Activated T-cell treated with anti-CD3 and anti-CD28 coated beads, Interleukin-2, amount 50 U/mL, for 24 hours (primary cell): Measurements from ENCODE around the gene TMC4.
"Not testable (repeated sequence)": the region's sequence is repeated elsewhere in the genome, so short reads cannot be mapped to it uniquely, and the experiment has no call there.

Source experiments
- DNase-seq: peaks from one replicate; pipeline ENCODE4 v3.0.0-alpha.2; 2020
- H3K27ac Mint-ChIP-seq: 2 replicates; pipeline ENCODE4 v1.8.0; 2020; ENCODE audit warnings: mild to moderate bottlenecking, mixed read lengths
- H3K27me3 Mint-ChIP-seq: 2 replicates; pipeline ENCODE4 v1.8.0; 2020; ENCODE audit warnings: mixed read lengths
- H3K36me3 Mint-ChIP-seq: 2 replicates; pipeline ENCODE4 v1.8.0; 2020; ENCODE audit warnings: low read depth, mixed read lengths
- H3K4me1 Mint-ChIP-seq: 2 replicates; pipeline ENCODE4 v1.8.0; 2020; ENCODE audit warnings: low read depth, mixed read lengths
- H3K4me3 Mint-ChIP-seq: 2 replicates; pipeline ENCODE4 v1.8.0; 2020; ENCODE audit warnings: mild to moderate bottlenecking, moderate library complexity, mixed read lengths
- H3K9me3 Mint-ChIP-seq: 2 replicates; pipeline ENCODE4 v1.8.0; 2020; ENCODE audit warnings: mixed read lengths

Gene TMC4, protein sequence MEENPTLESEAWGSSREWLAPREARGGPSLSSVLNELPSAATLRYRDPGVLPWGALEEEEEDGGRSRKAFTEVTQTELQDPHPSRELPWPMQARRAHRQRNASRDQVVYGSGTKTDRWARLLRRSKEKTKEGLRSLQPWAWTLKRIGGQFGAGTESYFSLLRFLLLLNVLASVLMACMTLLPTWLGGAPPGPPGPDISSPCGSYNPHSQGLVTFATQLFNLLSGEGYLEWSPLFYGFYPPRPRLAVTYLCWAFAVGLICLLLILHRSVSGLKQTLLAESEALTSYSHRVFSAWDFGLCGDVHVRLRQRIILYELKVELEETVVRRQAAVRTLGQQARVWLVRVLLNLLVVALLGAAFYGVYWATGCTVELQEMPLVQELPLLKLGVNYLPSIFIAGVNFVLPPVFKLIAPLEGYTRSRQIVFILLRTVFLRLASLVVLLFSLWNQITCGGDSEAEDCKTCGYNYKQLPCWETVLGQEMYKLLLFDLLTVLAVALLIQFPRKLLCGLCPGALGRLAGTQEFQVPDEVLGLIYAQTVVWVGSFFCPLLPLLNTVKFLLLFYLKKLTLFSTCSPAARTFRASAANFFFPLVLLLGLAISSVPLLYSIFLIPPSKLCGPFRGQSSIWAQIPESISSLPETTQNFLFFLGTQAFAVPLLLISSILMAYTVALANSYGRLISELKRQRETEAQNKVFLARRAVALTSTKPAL

DNA sequence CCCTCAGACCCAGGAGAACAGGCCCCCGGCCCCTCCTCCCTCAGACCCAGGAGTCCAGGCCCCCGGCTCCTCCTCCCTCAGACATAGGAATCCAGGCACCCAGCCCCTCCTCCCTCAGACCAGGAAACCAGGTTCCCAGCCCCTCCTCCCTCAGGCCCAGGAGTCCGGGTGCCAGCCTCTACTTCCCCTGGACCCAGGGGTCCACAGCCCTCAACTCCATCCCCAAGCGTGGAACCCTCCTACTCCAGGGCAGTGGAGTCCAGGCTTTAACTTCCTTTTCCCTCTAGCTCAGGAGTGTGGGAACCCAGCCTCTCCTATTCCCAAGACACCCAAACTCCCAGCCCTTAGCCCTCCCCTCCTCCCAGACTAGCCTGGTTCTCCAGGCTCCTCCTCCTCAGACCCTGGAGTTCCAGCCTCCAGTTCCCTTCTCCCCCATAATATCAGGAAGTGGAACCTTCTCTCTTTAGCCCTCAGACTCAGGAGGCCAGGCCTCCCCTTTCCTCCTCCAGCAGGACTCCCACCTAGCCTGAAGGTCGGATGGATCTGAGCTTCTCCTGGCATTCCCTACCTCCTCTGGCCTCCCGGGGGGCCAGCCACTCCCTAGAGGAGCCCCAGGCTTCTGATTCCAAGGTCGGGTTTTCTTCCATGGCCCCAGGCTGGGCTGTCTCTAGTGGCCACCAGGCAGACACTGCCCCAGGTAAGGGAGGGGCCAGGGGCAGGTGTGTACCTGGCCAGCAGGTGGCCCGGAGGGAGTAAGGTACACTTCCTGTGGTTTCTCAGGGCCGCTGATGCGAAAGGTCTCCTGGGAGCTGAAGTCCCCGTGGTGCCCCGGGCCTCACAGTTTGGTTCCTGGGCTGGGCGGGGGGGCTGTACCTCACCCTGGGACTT is at the start of gene TMC4:
Gene TMC4 (minus strand): TSS at position 690 of the 888 bp plus-strand sequence. CDS start 43 bp downstream, at position 647.
- H3K4me3 Mint-ChIP-seq = no peak within 1 kb of the TSS

DNA sequence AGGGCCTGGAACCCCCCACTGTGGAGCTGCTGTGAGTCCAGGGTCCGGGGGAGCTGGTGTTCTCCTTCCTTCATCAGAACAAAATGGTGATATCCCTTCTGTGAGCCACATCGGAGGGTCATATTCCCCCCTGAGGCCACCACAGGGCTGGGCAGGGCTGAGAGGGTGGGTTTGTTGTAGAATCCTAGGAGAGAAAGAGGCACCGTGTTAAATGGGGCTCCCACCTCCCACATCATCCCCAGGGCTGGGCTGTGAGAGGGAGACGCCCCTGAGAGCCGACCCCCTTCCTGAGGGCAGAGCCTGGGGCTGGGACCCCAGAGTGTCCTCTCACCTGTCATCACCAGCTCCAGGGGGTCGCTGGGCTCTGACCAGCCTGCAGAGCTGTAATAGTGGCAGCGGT is 49.0 kb upstream of the TMC4 start:
- H3K27ac Mint-ChIP-seq, H3K4me3 Mint-ChIP-seq, H3K9me3 Mint-ChIP-seq, H3K36me3 Mint-ChIP-seq, H3K4me1 Mint-ChIP-seq, DNase-seq: not testable (repeated sequence)
- H3K27me3 Mint-ChIP-seq = peaks cover 17% of the 10 kb centered on the region

More for the DNA sequence above, at the start of gene TMC4:
- Mint-ChIP-seq H3K9me3 (no peaks in the 10 kb centered on the region), H3K4me1 (peaks cover 6% of the 10 kb centered on the region), H3K36me3 (peaks cover 23% of the 10 kb centered on the region), H3K27me3 (no peaks in the 10 kb centered on the region), H3K27ac (peak within 1 kb of the TSS; percentile 22)
- DNase-seq = no peak

DNA sequence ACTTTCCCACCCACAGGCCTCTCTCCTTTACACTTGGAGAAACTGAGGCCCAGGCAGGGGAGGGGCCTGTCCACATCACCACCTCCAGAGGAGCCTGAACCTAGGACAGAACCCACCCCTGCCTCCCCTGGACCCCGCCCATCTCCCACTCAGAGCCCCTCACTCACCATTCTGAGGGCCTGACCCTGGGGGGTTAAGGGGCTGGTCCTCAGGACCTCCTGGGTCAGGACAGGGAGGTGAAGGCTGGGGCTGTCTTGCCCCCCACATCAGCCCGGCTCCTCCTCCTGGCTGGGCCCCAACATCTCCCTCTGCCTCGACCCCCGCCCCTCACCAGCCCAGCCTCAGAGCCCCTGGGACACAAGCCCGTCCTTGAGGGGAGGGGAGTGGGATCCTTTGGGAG is 46.7 kb upstream of the TMC4 start:
- peaks cover 17% of the 10 kb centered on the region for H3K27me3 Mint-ChIP-seq
- not testable (repeated sequence) for H3K4me1 Mint-ChIP-seq, H3K27ac Mint-ChIP-seq, H3K9me3 Mint-ChIP-seq, DNase-seq, H3K4me3 Mint-ChIP-seq
- H3K36me3 Mint-ChIP-seq = peaks cover 18% of the 10 kb centered on the region

DNA sequence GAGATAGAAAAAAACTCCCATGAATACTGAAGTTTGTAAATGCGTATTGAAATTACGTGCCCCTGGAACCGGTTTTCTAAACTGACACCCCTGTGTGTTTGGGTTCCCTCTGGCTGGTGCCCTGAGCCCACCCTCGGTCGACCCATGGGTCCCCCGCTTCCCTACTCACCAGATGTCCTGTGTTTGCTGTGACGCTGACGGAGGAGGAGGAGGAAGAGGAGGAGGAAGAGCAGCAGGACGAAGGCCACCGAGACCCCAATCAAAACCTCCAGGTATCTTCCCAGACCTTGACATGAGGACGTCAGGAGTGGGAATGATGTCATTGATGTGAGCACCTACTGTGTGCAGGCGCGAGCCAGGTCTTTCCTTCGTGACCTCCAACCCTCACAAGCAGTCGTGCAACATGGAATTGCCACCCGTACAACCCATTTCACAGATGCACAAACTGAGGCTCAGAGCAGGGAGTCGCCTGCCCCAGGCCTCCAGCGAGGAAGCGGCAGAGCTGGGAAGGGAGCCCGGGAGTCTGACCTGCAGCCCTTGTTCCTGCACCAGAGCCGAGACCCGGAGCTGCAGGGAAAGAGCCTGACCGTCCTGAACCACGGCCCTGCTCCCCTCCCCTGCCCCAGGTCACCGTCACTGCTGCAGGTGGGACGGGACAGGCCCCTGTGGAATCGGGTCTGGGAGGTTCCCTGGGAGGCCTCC is 46.2 kb upstream of the TMC4 start:
- no peaks in the 10 kb centered on the region for H3K4me1 Mint-ChIP-seq
- H3K4me3 Mint-ChIP-seq = no peak overlapping the region
- no peak overlapping the region for H3K27ac Mint-ChIP-seq
- H3K9me3 Mint-ChIP-seq = no peaks in the 10 kb centered on the region
- no peak for DNase-seq
- peaks cover 19% of the 10 kb centered on the region for H3K36me3 Mint-ChIP-seq
- H3K27me3 Mint-ChIP-seq = peaks cover 17% of the 10 kb centered on the region

DNA sequence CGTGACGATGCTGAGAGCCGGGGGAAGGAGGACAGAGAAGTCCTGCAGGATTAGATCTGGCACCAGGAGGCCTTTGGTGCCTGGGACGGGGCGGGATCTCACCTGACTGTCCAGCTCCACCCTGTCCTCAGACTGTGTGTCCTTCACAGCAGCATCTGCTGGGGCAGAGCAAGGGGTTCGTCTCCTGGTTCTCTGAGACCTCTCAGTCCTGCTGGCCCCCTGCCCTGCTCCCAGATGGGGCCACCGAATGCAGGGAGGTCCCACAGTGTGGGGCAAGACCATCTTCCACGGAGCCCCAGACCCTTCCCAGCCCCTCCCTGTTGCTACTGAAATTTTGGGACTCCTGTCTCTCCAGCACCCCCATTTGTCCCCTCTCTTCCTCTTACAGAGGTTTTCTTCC is 45.3 kb upstream of the TMC4 start:
- Mint-ChIP-seq H3K27ac (no peak overlapping the region), H3K4me3 (no peak overlapping the region), H3K4me1 (no peaks in the 10 kb centered on the region), H3K9me3 (no peaks in the 10 kb centered on the region), H3K27me3 (peaks cover 12% of the 10 kb centered on the region), H3K36me3 (peaks cover 22% of the 10 kb centered on the region)
- no peak for DNase-seq

DNA sequence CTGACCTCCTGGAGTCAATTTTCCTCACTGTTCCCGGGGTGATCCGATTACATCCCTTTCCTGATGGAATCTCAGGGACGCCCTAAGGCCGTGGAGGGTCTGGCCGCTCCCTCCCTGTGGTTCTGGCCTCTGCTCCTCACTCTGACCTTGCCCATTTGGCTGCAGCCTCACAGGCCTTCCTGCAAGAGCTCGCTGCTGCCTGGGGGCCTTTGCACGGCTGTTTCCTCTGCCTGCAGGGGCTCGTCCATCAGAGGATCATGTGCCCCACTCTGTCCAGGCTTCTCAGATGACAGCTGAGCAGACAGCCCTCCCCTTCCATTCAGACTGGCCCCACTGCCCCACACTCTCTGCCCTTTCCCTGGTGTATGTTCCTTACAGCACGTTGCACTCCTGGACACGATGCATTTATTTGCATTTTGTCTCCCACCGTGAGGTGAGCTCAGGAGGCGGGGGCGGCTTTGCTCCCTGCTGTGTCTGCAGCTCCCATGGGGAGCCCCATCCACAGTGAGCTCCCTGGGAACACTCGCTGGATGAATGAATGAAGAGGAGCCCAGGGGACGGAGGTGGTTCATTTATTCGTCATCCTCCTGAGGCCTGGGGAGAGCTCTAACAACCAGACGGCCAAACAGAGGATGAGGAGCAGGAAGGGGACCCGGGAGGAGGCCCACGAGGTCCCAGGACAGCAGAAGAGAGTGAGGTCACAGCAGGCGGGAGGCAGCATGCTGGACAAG is 44.7 kb upstream of the TMC4 start:
- not testable (repeated sequence) for H3K27me3 Mint-ChIP-seq, H3K4me1 Mint-ChIP-seq, H3K27ac Mint-ChIP-seq, H3K4me3 Mint-ChIP-seq, DNase-seq, H3K9me3 Mint-ChIP-seq
- peaks cover 28% of the 10 kb centered on the region for H3K36me3 Mint-ChIP-seq

DNA sequence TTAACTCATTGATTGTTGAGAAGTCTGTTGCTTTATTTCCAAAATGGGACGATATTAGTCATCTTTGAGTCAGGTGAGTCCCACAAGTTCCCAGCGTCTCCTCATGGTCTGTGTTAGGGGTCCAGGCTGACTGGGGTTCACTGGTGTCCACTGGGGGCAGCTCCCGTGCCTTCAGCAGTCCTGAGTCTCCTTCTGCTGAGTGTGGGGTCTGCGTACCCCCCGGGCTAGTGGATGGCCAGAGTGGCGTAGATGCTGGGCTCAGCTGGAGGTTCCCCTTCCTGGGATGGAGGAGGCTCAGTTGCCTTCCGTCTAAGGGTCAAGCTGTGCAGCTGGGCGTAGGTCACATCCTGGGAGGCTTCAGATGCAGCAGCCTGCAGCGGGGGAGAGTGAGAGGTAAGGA is 43.9 kb upstream of the TMC4 start:
- H3K36me3 Mint-ChIP-seq = peaks cover 29% of the 10 kb centered on the region
- peaks cover 3% of the 10 kb centered on the region for H3K27me3 Mint-ChIP-seq
- peak overlapping the region; percentile 29 for H3K27ac Mint-ChIP-seq
- H3K4me3 Mint-ChIP-seq = no peak overlapping the region
- H3K9me3 Mint-ChIP-seq = no peaks in the 10 kb centered on the region
- no peaks in the 10 kb centered on the region for H3K4me1 Mint-ChIP-seq
- DNase-seq = no peak

DNA sequence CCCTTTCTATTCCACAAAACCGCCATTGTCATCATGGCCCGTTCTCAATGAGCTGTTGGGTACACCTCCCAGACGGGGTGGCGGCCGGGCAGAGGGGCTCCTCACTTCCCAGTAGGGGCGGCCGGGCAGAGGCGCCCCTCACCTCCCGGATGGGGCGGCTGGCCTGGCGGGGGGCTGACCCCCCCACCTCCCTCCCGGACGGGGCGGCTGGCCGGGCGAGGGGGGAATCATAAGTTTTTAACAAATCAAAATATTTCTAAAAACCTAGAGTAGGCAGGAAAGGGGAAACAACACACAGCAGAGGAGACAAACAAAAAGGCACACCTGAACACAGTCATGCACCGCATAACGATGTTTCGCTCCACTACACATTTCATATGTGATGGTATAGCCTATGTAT is 41.8 kb upstream of the TMC4 start:
- not testable (repeated sequence) for H3K4me3 Mint-ChIP-seq, DNase-seq, H3K27me3 Mint-ChIP-seq, H3K9me3 Mint-ChIP-seq, H3K27ac Mint-ChIP-seq
- H3K4me1 Mint-ChIP-seq = peaks cover 17% of the 10 kb centered on the region
- H3K36me3 Mint-ChIP-seq = peaks cover 40% of the 10 kb centered on the region

DNA sequence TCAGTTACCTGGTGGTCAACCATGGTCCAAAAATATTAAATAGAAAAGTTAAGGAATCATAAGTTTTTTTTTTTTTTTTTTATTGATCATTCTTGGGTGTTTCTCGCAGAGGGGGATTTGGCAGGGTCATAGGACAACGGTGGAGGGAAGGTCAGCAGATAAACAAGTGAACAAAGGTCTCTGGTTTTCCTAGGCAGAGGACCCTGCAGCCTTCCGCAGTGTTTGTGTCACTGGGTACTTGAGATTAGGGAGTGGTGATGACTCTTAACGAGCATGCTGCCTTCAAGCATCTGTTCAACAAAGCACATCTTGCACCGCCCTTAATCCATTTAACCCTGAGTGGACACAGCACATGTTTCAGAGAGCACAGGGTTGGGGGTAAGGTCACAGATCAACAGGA is 41.3 kb upstream of the TMC4 start:
- H3K4me3 Mint-ChIP-seq, DNase-seq, H3K27ac Mint-ChIP-seq, H3K9me3 Mint-ChIP-seq, H3K27me3 Mint-ChIP-seq: not testable (repeated sequence)
- Mint-ChIP-seq H3K36me3 (peaks cover 40% of the 10 kb centered on the region), H3K4me1 (peaks cover 22% of the 10 kb centered on the region)

DNA sequence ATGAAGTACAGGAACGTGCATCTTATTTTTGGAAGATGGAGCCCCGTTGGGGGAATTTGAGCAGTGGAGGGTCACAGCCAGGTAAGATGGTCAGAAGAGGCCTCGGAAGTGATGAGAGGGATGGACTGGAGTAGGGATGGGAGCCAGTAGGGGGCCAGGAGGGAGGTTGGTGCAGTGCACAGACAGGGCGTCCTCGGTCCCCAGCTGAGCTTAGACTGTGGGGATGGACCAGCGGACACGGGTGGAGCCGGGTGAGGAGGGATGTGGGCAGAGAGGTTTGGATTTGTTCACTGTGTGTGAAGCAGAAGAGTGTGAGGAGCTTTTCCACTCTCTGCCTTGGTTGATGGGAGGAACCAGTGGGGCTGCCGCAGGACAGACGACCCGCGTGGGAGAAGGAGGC is 38.3 kb upstream of the TMC4 start:
- Mint-ChIP-seq H3K4me3 (peak overlapping the region; percentile 13), H3K36me3 (peaks cover 56% of the 10 kb centered on the region), H3K4me1 (peaks cover 52% of the 10 kb centered on the region)

DNA sequence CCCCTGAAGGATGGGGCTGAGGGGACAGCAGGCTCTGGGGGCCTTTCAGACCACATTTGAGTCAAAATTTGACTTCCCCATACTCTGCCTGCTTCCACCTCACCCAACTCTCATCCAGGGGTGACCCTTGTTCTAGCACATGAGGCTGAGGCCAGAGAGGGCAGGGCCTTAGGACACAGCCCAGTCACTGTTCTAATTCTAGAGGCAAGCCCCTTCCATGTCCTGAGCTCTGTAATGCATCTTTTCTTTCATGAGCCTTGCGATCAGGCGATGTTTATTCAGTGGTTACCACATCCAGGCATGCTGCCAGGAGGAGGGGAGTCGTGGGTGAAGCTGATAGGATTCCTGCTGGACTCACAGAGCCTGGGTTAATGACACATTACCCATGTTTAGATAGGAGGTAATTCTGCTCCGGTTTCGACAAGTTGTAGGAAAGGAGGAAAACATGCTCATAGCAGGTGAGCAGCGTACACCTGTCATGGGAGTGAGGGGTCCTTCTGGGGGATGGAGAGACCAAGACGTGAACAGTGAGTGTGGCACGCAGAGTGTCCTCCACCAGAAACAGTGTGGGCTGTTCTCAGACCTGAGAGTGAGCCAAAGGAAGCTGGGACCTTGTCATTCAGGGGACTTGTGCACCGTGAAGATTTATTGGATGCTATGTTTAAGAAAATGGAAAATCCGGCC is 37.0 kb upstream of the TMC4 start:
- H3K27me3 Mint-ChIP-seq = no peaks in the 10 kb centered on the region
- peak; percentile 57 for DNase-seq
- peaks cover 65% of the 10 kb centered on the region for H3K36me3 Mint-ChIP-seq
- H3K4me3 Mint-ChIP-seq = peak overlapping the region; percentile 13
- peak overlapping the region; percentile 99 for H3K27ac Mint-ChIP-seq
- H3K9me3 Mint-ChIP-seq = no peaks in the 10 kb centered on the region
- peaks cover 65% of the 10 kb centered on the region for H3K4me1 Mint-ChIP-seq

More for the DNA sequence above, 38.3 kb upstream of the TMC4 start:
- no peaks in the 10 kb centered on the region for H3K9me3 Mint-ChIP-seq
- DNase-seq = peak; percentile 32
- peak overlapping the region; percentile 99 for H3K27ac Mint-ChIP-seq
- no peaks in the 10 kb centered on the region for H3K27me3 Mint-ChIP-seq

DNA sequence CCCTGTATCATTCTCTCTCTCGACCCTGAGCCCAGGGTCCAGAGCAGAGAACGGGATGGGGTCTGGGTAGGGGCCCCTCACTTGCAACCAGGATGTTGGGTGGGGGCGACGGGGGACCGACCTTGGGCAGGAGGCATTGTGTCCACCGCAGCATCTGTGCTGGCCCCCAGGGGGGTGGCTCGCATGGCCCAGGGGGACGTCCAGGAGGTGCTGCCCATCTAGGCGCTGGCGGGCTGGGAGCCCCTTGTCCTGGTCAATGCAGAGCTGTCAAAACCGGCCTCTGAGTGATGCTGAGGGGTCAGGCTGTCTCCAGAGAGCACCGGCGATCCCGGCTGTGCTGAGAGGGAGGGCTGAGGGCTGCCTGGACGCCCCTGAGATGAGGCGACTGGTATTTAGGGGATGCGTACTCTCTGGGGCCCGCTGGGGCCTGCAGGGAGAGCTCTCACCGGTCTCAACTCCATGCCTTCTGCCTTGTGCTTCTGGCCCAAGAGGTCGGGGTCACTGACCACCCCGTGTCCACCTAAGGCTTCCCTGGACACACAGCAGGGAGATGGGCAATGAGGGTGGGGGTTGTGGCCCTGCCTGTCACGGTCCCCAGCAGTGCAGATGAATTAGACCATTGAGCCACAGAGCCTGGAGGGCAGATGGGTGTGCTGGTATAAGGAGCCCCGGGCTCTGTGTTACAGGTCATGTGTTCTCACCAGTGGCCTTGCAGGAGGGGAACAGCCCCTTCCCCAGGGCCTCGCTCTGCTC is 36.3 kb upstream of the TMC4 start:
- Mint-ChIP-seq H3K4me3 (peak overlapping the region; percentile 13), H3K27ac (peak overlapping the region; percentile 99), H3K27me3 (no peaks in the 10 kb centered on the region), H3K4me1 (peaks cover 72% of the 10 kb centered on the region), H3K9me3 (no peaks in the 10 kb centered on the region), H3K36me3 (peaks cover 72% of the 10 kb centered on the region)
- peak; percentile 65 for DNase-seq

DNA sequence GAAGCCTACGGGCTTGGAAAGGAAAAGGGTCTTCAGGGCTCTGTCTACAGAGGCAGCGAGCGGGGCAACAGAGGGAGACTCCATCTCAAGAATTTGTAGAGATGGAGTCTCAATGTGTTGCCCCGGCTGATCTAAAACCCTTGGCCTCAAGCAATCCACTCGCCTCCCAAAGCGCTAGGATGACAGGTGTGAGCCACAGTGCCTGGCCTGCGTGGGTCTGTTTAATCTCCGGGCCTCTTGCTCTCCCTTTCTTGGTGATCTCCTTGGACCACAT is 35.8 kb upstream of the TMC4 start:
- no peaks in the 10 kb centered on the region for H3K27me3 Mint-ChIP-seq
- H3K27ac Mint-ChIP-seq = peak overlapping the region; percentile 99
- peak overlapping the region; percentile 90 for H3K4me3 Mint-ChIP-seq
- no peaks in the 10 kb centered on the region for H3K9me3 Mint-ChIP-seq
- peak; percentile 69 for DNase-seq
- peaks cover 77% of the 10 kb centered on the region for H3K4me1 Mint-ChIP-seq
- H3K36me3 Mint-ChIP-seq = peaks cover 75% of the 10 kb centered on the region
